Measurements from ENCODE around the gene SLC9A2. TPM values are rescaled to one million over a fixed set of nuclear protein-coding genes. Genes with fewer than 3 reads are reported as not detected.

The SLC9A2 gene
- total RNA-seq, 4 donors from 2014 or later = 0.06 to 0.17 (median 0.17) TPM; not detected in 1

DNA sequence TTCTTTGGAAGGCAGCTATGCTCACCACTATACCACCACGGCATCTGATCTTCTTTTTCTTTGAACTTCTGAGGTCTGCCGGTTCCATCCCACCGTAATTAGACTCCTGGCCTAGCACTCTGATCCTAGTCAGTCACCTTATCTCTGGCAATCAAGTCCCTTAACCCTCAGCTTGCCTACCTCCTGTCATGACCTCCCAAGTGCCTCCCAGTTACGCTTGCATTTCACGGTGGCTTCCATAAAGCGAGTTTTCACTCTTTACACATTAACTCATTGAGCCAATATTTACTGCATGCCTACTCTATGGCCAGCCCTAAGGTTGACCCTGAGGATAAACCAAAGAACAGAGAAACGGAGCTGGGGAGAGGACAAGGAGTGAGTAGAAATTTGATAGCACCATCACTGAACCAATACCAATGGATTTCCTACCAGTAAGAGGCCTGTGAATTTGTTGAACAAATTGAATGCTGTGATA, 104.7 kb downstream of the SLC9A2 start:
- no peak for TF ChIP-seq POLR2AphosphoS5 (IDR thresholded peaks at IDR 0.05)
- TF ChIP-seq POLR2A (IDR thresholded peaks at IDR 0.05; ENCODE audit: low read depth) = no peak
- TF ChIP-seq, protein P1, sequence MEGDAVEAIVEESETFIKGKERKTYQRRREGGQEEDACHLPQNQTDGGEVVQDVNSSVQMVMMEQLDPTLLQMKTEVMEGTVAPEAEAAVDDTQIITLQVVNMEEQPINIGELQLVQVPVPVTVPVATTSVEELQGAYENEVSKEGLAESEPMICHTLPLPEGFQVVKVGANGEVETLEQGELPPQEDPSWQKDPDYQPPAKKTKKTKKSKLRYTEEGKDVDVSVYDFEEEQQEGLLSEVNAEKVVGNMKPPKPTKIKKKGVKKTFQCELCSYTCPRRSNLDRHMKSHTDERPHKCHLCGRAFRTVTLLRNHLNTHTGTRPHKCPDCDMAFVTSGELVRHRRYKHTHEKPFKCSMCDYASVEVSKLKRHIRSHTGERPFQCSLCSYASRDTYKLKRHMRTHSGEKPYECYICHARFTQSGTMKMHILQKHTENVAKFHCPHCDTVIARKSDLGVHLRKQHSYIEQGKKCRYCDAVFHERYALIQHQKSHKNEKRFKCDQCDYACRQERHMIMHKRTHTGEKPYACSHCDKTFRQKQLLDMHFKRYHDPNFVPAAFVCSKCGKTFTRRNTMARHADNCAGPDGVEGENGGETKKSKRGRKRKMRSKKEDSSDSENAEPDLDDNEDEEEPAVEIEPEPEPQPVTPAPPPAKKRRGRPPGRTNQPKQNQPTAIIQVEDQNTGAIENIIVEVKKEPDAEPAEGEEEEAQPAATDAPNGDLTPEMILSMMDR (IDR thresholded peaks at IDR 0.05) = no peak
- TF ChIP-seq EP300 (IDR thresholded peaks at IDR 0.05) = no peak
- peaks cover 6 to 85% (median 53%) of the 10 kb centered on the region in 4 donors for H3K36me3 ChIP-seq
- no peak for DNase-seq (ENCODE audit: extremely low spot score)
- intact Hi-C loops (cut with DNase I) = no loop called here
- no peak overlapping the region for H3K27ac ChIP-seq (replicated peaks in 1 of 4)
- H3K27me3 ChIP-seq = no peaks in the 10 kb centered on the region
- H3K4me1 ChIP-seq = no peaks in the 10 kb centered on the region
- WGBS = 84% methylated on average over 7 of the region's 7 CpGs
- no peak overlapping the region for H3K4me3 ChIP-seq
- H3K9me3 ChIP-seq = no peaks in the 10 kb centered on the region

- Histone ChIP-seq H3K4me1 (no peaks in the 10 kb centered on the region), H3K9me3 (no peaks in the 10 kb centered on the region), H3K36me3 (peaks cover 6 to 81% (median 53%) of the 10 kb centered on the region in 4 donors), H3K27me3 (no peaks in the 10 kb centered on the region), H3K4me3 (no peak overlapping the region), H3K27ac (replicated peaks in 1 of 4) (no peak overlapping the region)
- TF ChIP-seq, protein P1 (IDR thresholded peaks at IDR 0.05) = no peak
- TF ChIP-seq EP300 (IDR thresholded peaks at IDR 0.05) (no peak), POLR2A (IDR thresholded peaks at IDR 0.05; ENCODE audit: low read depth) (no peak), POLR2AphosphoS5 (IDR thresholded peaks at IDR 0.05) (no peak)
- 94% methylated on average over 10 of the region's 10 CpGs for WGBS
- intact Hi-C loops (cut with DNase I) = no loop called here
- no peak for DNase-seq (ENCODE audit: extremely low spot score)
Observed at GRCh38 chr2:102724553-102724952, 105.2 kb downstream of the SLC9A2 start.

- intact Hi-C loops (cut with DNase I) = no loop called here
- Histone ChIP-seq H3K9me3 (no peaks in the 10 kb centered on the region), H3K36me3 (peaks cover 3 to 83% (median 58%) of the 10 kb centered on the region in 4 donors), H3K27me3 (no peaks in the 10 kb centered on the region), H3K4me1 (no peaks in the 10 kb centered on the region), H3K4me3 (no peak overlapping the region), H3K27ac (replicated peaks in 1 of 4) (no peak overlapping the region)
- TF ChIP-seq POLR2AphosphoS5 (IDR thresholded peaks at IDR 0.05) = no peak
- TF ChIP-seq, protein P1 (IDR thresholded peaks at IDR 0.05) = no peak
- no peak for TF ChIP-seq EP300 (IDR thresholded peaks at IDR 0.05)
- TF ChIP-seq POLR2A (IDR thresholded peaks at IDR 0.05; ENCODE audit: low read depth) = no peak
- 80% methylated on average over 15 of the region's 15 CpGs for WGBS
- DNase-seq (ENCODE audit: extremely low spot score) = no peak
Observed at GRCh38 chr2:102726128-102727087, 107.1 kb downstream of the SLC9A2 start.

DNA sequence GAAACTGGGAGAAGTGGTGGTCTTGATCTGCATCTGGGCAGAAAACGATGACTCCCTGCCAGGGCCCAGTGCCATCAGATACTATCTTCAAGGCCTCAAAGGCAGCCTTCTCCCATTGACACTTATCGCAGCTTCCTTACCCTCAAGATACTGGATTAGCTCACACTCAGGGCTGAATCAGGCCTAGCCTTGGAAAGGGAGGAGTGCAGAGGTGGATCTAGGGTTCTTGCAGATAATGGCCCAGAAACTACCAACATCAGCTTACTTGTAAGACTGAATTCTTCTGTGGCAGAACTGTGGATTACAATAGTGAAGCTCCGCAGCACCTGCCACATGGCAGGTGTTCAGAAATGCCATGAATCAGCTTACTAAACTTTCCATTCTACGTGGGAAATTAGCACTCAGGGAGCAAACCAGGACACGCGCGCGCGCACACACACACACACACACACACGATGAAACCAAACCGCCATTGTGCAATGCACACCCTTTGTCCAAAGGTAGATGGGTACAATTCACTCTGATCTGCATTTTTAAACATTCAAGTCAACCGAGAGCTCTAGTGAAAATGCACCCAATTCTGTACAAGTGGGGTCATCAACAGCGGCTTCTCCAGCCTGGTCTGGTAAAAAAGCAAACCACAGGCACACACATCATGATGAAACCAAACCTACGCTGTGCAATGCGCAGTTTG, 116.2 kb downstream of the SLC9A2 start:
- H3K4me1 ChIP-seq = peaks cover 13 to 25% (median 19%) of the 10 kb centered on the region in 4 donors
- TF ChIP-seq POLR2A (IDR thresholded peaks at IDR 0.05; ENCODE audit: low read depth) (no peak), POLR2AphosphoS5 (IDR thresholded peaks at IDR 0.05) (no peak), EP300 (IDR thresholded peaks at IDR 0.05) (no peak)
- TF ChIP-seq, protein P1 (IDR thresholded peaks at IDR 0.05) = no peak
- 71% methylated on average over 15 of the region's 15 CpGs for WGBS
- peak overlapping the region in 2 of 4 donors; percentile 78 to 80 for H3K27ac ChIP-seq (replicated peaks in 1 of 4)
- H3K4me3 ChIP-seq = peak overlapping the region; percentile 85 to 95 (median 94)
- H3K36me3 ChIP-seq = peaks cover 0 to 15% (median 11%) of the 10 kb centered on the region in 4 donors
- no peak for DNase-seq (ENCODE audit: extremely low spot score)
- no peaks in the 10 kb centered on the region for H3K27me3 ChIP-seq
- no peaks in the 10 kb centered on the region for H3K9me3 ChIP-seq
- intact Hi-C loops (cut with DNase I) = no loop called here
